Esophagus squamous epithelium (tissue), 5 donors: ENCODE results near the gene SSH3. TPM values are rescaled to one million over a fixed set of nuclear protein-coding genes. Genes with fewer than 3 reads are reported as not detected.

Experiments
- DNase-seq: peaks from one replicate; lab custom pipeline; 2025; lab: John Stamatoyannopoulos, UW
- H3K27ac ChIP-seq, 4 donors: fragments of 200-600 bp; sonication (generic); one replicate each; pipeline ENCODE4 v1.5.1; 2016 to 2019; ENCODE audit warnings: mild to moderate bottlenecking in 1 of 4
- H3K27me3 ChIP-seq, 4 donors: fragments of 200-600 bp; sonication (generic); 1 replicate in 3 of 4; 2 replicates in 1 of 4; pipeline versions ENCODE4 v1.5.1 to v1.6.0; 2017 to 2021; ENCODE audit warnings: antibody characterized with exemption in 1 of 4
- H3K36me3 ChIP-seq, 3 donors: fragments of 200-600 bp; sonication (generic); one replicate each; pipeline ENCODE4 v1.5.1; 2016 to 2019
- H3K4me1 ChIP-seq, 3 donors: fragments of 200-600 bp; sonication (generic); one replicate each; pipeline ENCODE4 v1.5.1; 2017 to 2019
- H3K4me3 ChIP-seq, 4 donors: fragments of 200-600 bp; sonication (generic); 1 replicate in 3 of 4; 2 replicates in 1 of 4; pipeline ENCODE4 v1.5.1; 2016 to 2019; ENCODE audit warnings: mild to moderate bottlenecking in 2 of 4, moderate library complexity in 1 of 4
- H3K9me3 ChIP-seq, 3 donors: fragments of 200-600 bp; sonication (generic); one replicate each; pipeline ENCODE4 v1.5.1; 2016 to 2019
- CTCF ChIP-seq, 6 experiments: fragments of 450-650 bp in 4 of 6; fragments of 200-600 bp in 2 of 6; sonication (generic) in 2 of 6; IDR thresholded peaks; one replicate each; pipeline ENCODE4 v1.5.1; 2016 to 2019; ENCODE audit warnings: antibody characterized with exemption in 6 of 6, mild to moderate bottlenecking in 4 of 6, moderate library complexity in 4 of 6
- POLR2A ChIP-seq, 4 donors: fragments of 450-650 bp; IDR thresholded peaks; one replicate each; pipeline ENCODE4 v1.6.1; 2017; ENCODE audit warnings: antibody characterized with exemption in 4 of 4, mild to moderate bottlenecking in 4 of 4, moderate library complexity in 3 of 4
- WGBS, 2 donors: methylation state at CpG; one replicate each; pipeline ENCODE4 v1.1.5; 2018; 5-methylcytosine and 5-hydroxymethylcytosine counted together
- intact Hi-C: fragments of 100-400 bp; cut with DNase I; formaldehyde crosslinking; loops from one replicate; pipeline ENCODE4 v1.15.0; 2022
- total RNA-seq, 4 donors: library from RNA; depleted of rRNA; stranded (reverse); fragments of >200 nt; gene quantifications; one replicate each; pipeline ENCODE4 v1.1.0, GENCODE V29; 2016
- donor health status: DM: yes; HTN: yes; CAD: no.

Gene SSH3
- total RNA-seq, 4 donors from 2014 or later = 51.4 to 78.4 (median 64.8) TPM

GRCh38 chr11:67349457-67349856 is 46.1 kb downstream of the SSH3 start:
- 91 to 93% methylated on average over 2 of the region's 2 CpGs for WGBS, 2 donors
- no peaks in the 10 kb centered on the region for H3K27me3 ChIP-seq
- intact Hi-C loops = loop anchor here (5.0 kb wide), 1 partner anchor 33 kb away; no protein-coding TSS in a partner anchor
- peaks cover 40 to 81% (median 41%) of the 10 kb centered on the region in 3 donors for H3K4me1 ChIP-seq
- no peaks in the 10 kb centered on the region for H3K9me3 ChIP-seq
- no peak for DNase-seq
- H3K4me3 ChIP-seq = no peak overlapping the region
- H3K36me3 ChIP-seq = no peaks in the 10 kb centered on the region
- no peak for TF ChIP-seq POLR2A (IDR thresholded peaks at IDR 0.05)
- no peak for TF ChIP-seq CTCF (IDR thresholded peaks at IDR 0.05)
- H3K27ac ChIP-seq = peak overlapping the region; percentile 4 to 43 (median 22)

GRCh38 chr11:67349928-67350465 is 46.7 kb downstream of the SSH3 start:
- peak overlapping the region in 2 of 4 donors; percentile 4 to 43 for H3K27ac ChIP-seq
- DNase-seq = no peak

GRCh38 chr11:67351275-67352005 is 48.1 kb downstream of the SSH3 start:
- Histone ChIP-seq H3K9me3 (no peaks in the 10 kb centered on the region), H3K4me1 (peaks cover 48 to 81% (median 54%) of the 10 kb centered on the region in 3 donors), H3K27ac (peak overlapping the region; percentile 97 to 100 (median 100)), H3K4me3 (peak overlapping the region in 2 of 4 donors; percentile 76 to 86), H3K27me3 (no peaks in the 10 kb centered on the region), H3K36me3 (no peaks in the 10 kb centered on the region)
- intact Hi-C loops = no loop called here
- WGBS, 2 donors = 21 to 50% methylated on average over 2 to 7 of the region's 11 CpGs
- DNase-seq = no peak
- peak; percentile 85 to 95 (median 94) for TF ChIP-seq CTCF (IDR thresholded peaks at IDR 0.05)
- no peak for TF ChIP-seq POLR2A (IDR thresholded peaks at IDR 0.05)

More at GRCh38 chr11:67349928-67350465, 46.7 kb downstream of the SSH3 start:
- TF ChIP-seq CTCF (IDR thresholded peaks at IDR 0.05) (no peak), POLR2A (IDR thresholded peaks at IDR 0.05) (no peak)
- Histone ChIP-seq H3K4me1 (peaks cover 42 to 81% (median 46%) of the 10 kb centered on the region in 3 donors), H3K4me3 (no peak overlapping the region), H3K9me3 (no peaks in the 10 kb centered on the region), H3K36me3 (no peaks in the 10 kb centered on the region), H3K27me3 (no peaks in the 10 kb centered on the region)
- intact Hi-C loops = loop anchor here (5.0 kb wide), 1 partner anchor 32 kb away; no protein-coding TSS in a partner anchor
- 74 to 87% methylated on average over 4 of the region's 4 CpGs for WGBS, 2 donors

- DNase-seq = no peak
- no peak for TF ChIP-seq CTCF (IDR thresholded peaks at IDR 0.05)
- TF ChIP-seq POLR2A (IDR thresholded peaks at IDR 0.05) = no peak
- WGBS, 2 donors = 0 to 2% methylated on average over 9 to 15 of the region's 25 CpGs
- Histone ChIP-seq H3K36me3 (no peaks in the 10 kb centered on the region), H3K27ac (peak overlapping the region; percentile 97 to 100 (median 100)), H3K4me1 (peaks cover 59 to 85% (median 60%) of the 10 kb centered on the region in 3 donors), H3K27me3 (no peaks in the 10 kb centered on the region), H3K4me3 (peak overlapping the region; percentile 73 to 86 (median 76)), H3K9me3 (no peaks in the 10 kb centered on the region)
- intact Hi-C loops = no loop called here
Measured at GRCh38 chr11:67352546-67353316, 49.4 kb downstream of the SSH3 start.
